Upper lobe of left lung (tissue), 6 donors: ENCODE measurements around the gene TMEM221. TPM values are rescaled to one million over a fixed set of nuclear protein-coding genes. Genes with fewer than 3 reads are reported as not detected.

Experiments
- ATAC-seq, 2 donors: fragments of 200-7000 bp; cut with Tn5 transposase; one replicate each; pipeline ENCODE4 v1.9.1; 2022; ENCODE audit warnings: mild to moderate bottlenecking in 2 of 2, moderate library complexity in 2 of 2; ENCODE audit not compliant: low FRiP score in 2 of 2
- DNase-seq, 2 donors: peaks; one replicate each; pipeline ENCODE4 v3.0.0-alpha.2; 2019 to 2020
- H3K27ac ChIP-seq, 4 donors: fragments of 200-600 bp; sonication (generic); one replicate each; pipeline ENCODE4 v1.5.1; 2016 to 2019
- H3K27me3 ChIP-seq, 4 donors: fragments of 200-600 bp; sonication (generic); one replicate each; pipeline ENCODE4 v1.5.1; 2017 to 2019
- H3K36me3 ChIP-seq, 4 donors: fragments of 200-600 bp; sonication (generic); one replicate each; pipeline ENCODE4 v1.5.1; 2016 to 2019
- H3K4me1 ChIP-seq, 4 donors: fragments of 200-600 bp; sonication (generic); one replicate each; pipeline ENCODE4 v1.5.1; 2018 to 2019
- H3K4me3 ChIP-seq, 4 donors: fragments of 200-600 bp; sonication (generic); one replicate each; pipeline ENCODE4 v1.5.1; 2017 to 2019; ENCODE audit warnings: mild to moderate bottlenecking in 2 of 4, moderate library complexity in 1 of 4
- H3K9me3 ChIP-seq, 4 donors: fragments of 200-600 bp; sonication (generic); one replicate each; pipeline ENCODE4 v1.5.1; 2018 to 2019
- CTCF ChIP-seq, 6 experiments: fragments of 450-650 bp in 4 of 6; fragments of 200-600 bp in 2 of 6; sonication (generic) in 2 of 6; IDR thresholded peaks; one replicate each; pipeline ENCODE4 v1.5.1; 2016 to 2019; ENCODE audit warnings: antibody characterized with exemption in 6 of 6
- EP300 ChIP-seq, 4 donors: sonication (generic); formaldehyde crosslinking; IDR thresholded peaks; one replicate each; pipeline ENCODE4 v1.5.1; 2017; ENCODE audit warnings: antibody characterized with exemption in 4 of 4, control low read depth in 2 of 4
- POLR2A ChIP-seq, 4 donors: fragments of 450-650 bp; IDR thresholded peaks; one replicate each; pipeline ENCODE4 v1.5.1; 2016 to 2017; ENCODE audit warnings: antibody characterized with exemption in 4 of 4, mild to moderate bottlenecking in 2 of 4
- POLR2AphosphoS5 ChIP-seq, 2 donors: sonication (generic); formaldehyde crosslinking; IDR thresholded peaks; one replicate each; pipeline ENCODE4 v1.5.1; 2017; ENCODE audit warnings: antibody characterized with exemption in 2 of 2
- WGBS, 2 donors: methylation state at CpG; one replicate each; pipeline ENCODE4 v1.1.5; 2017 to 2018; 5-methylcytosine and 5-hydroxymethylcytosine counted together
- total RNA-seq, 6 donors: library from RNA; depleted of rRNA in 4 of 6; stranded (reverse); fragments of >200 nt in 4 of 6; gene quantifications; one replicate each; pipeline versions ENCODE4 v1.1.0 to v1.2.1, GENCODE V29; 2016 to 2021
- donor health status: DM: no; HTN: no; CAD: no; lungs with moderate emphysema.
- donor health status: DM: no; HTN: yes; CAD: no; lungs with severe emphysema.

TMEM221 gene
- total RNA-seq, 6 donors from 2014 or later = 0.14 TPM; not detected in 5

- Histone ChIP-seq H3K4me1 (peaks cover 20 to 31% (median 25%) of the 10 kb centered on the region in 4 donors), H3K36me3 (no peaks in the 10 kb centered on the region), H3K27ac (no peak overlapping the region), H3K4me3 (no peak overlapping the region), H3K27me3 (no peaks in the 10 kb centered on the region), H3K9me3 (no peaks in the 10 kb centered on the region)
- WGBS, 2 donors = 81 to 91% methylated on average over 5 of the region's 5 CpGs
- DNase-seq (no peak), ATAC-seq (no peak)
- TF ChIP-seq EP300 (IDR thresholded peaks at IDR 0.05) (no peak), CTCF (IDR thresholded peaks at IDR 0.05) (no peak), POLR2AphosphoS5 (IDR thresholded peaks at IDR 0.05) (no peak), POLR2A (IDR thresholded peaks at IDR 0.05) (no peak)
Observed at GRCh38 chr19:17491287-17491686, 42.8 kb upstream of the TMEM221 start.

- TF ChIP-seq POLR2AphosphoS5 (IDR thresholded peaks at IDR 0.05) = no peak
- no peak for TF ChIP-seq EP300 (IDR thresholded peaks at IDR 0.05)
- no peak for TF ChIP-seq POLR2A (IDR thresholded peaks at IDR 0.05)
- TF ChIP-seq CTCF (IDR thresholded peaks at IDR 0.05) = no peak
- Histone ChIP-seq H3K36me3 (no peaks in the 10 kb centered on the region), H3K27me3 (no peaks in the 10 kb centered on the region), H3K4me3 (no peak overlapping the region), H3K27ac (no peak overlapping the region), H3K4me1 (peaks cover 17 to 24% (median 21%) of the 10 kb centered on the region in 4 donors), H3K9me3 (no peaks in the 10 kb centered on the region)
- DNase-seq (no peak), ATAC-seq (no peak)
- 59 to 69% methylated on average over 4 of the region's 4 CpGs for WGBS, 2 donors
Observed at GRCh38 chr19:17490411-17490810, 41.9 kb upstream of the TMEM221 start.

GRCh38 chr19:17489392-17490030 lies 41.0 kb upstream of the TMEM221 start:
- Histone ChIP-seq H3K4me3 (no peak overlapping the region), H3K27ac (peak overlapping the region in 2 of 4 donors; percentile 8 to 54), H3K36me3 (no peaks in the 10 kb centered on the region), H3K4me1 (peaks cover 17 to 24% (median 21%) of the 10 kb centered on the region in 4 donors), H3K9me3 (no peaks in the 10 kb centered on the region), H3K27me3 (no peaks in the 10 kb centered on the region)
- DNase-seq (no peak), ATAC-seq (peak in 1 of 2 donors; percentile 5)
- WGBS, 2 donors = 79 to 80% methylated on average over 9 of the region's 9 CpGs
- no peak for TF ChIP-seq EP300 (IDR thresholded peaks at IDR 0.05)
- TF ChIP-seq POLR2AphosphoS5 (IDR thresholded peaks at IDR 0.05) = no peak
- no peak for TF ChIP-seq CTCF (IDR thresholded peaks at IDR 0.05)
- no peak for TF ChIP-seq POLR2A (IDR thresholded peaks at IDR 0.05)

- TF ChIP-seq CTCF (IDR thresholded peaks at IDR 0.05) (peak in 2 of 6 experiments; percentile 6 to 46), EP300 (IDR thresholded peaks at IDR 0.05) (no peak), POLR2A (IDR thresholded peaks at IDR 0.05) (no peak), POLR2AphosphoS5 (IDR thresholded peaks at IDR 0.05) (no peak)
- ATAC-seq (peak; percentile 85 to 96), DNase-seq (peak; percentile 91 to 93)
- Histone ChIP-seq H3K9me3 (no peaks in the 10 kb centered on the region), H3K4me3 (peak overlapping the region in 3 of 4 donors; percentile 28 to 47 (median 34)), H3K27ac (peak overlapping the region in 2 of 4 donors; percentile 34 to 54), H3K27me3 (no peaks in the 10 kb centered on the region), H3K4me1 (peaks cover 17 to 24% (median 21%) of the 10 kb centered on the region in 4 donors), H3K36me3 (no peaks in the 10 kb centered on the region)
- 34 to 45% methylated on average over 21 to 28 of the region's 31 CpGs for WGBS, 2 donors
Observed at GRCh38 chr19:17488593-17489391, 40.3 kb upstream of the TMEM221 start.
